Panc1 (cell line): ENCODE data around the gene OR1K1. TPM values are rescaled to one million over a fixed set of nuclear protein-coding genes. Genes with fewer than 3 reads are reported as not detected.
A peak's percentile ranks its signal among the peaks of the same experiment; 100 is the strongest.

Experiments used
- ATAC-seq: fragments of 200-7000 bp; cut with Tn5 transposase; 2 replicates; pipeline ENCODE4 v1.9.1; 2020; ENCODE audit warnings: mild to moderate bottlenecking, moderate library complexity
- BruUV-seq: library from RNA; stranded (reverse); fragments of 400-500 nt; replicated peaks from 2 replicates; lab custom pipeline; 2021; lab: Mats Ljungman, UMichigan
- CTCF ChIA-PET: fragments of 300-600 bp; sonication (Branson Sonifier 250); formaldehyde crosslinking; loops from one replicate; lab custom pipeline; 2022; ENCODE audit warnings: antibody characterized with exemption; lab: Charles Lee
- POLR2A ChIA-PET: fragments of 300-600 bp; sonication (Branson Sonifier 250); formaldehyde crosslinking; loops from one replicate; lab custom pipeline; 2022; ENCODE audit warnings: antibody characterized with exemption; lab: Charles Lee
- DNase-seq: peaks from one replicate; pipeline ENCODE4 v3.0.0-alpha.2; 2010; ENCODE audit warnings: low read depth, low spot score
- H3K27ac ChIP-seq: 2 replicates; pipeline ENCODE4 v1.5.1; 2011; ENCODE audit warnings: mild to moderate bottlenecking, low read length, inconsistent platforms
- H3K27me3 ChIP-seq: fragments of 200-500 bp; sonication (Bioruptor generic); 2 replicates; pipeline ENCODE4 v1.6.0; 2014; ENCODE audit warnings: low read length, inconsistent platforms; ENCODE audit not compliant: control insufficient read depth, insufficient read depth
- H3K36me3 ChIP-seq: fragments of 200-500 bp; sonication (Bioruptor generic); 2 replicates; pipeline ENCODE4 v1.5.1; 2014; ENCODE audit warnings: inconsistent platforms, mild to moderate bottlenecking, low read length, moderate library complexity; ENCODE audit not compliant: control insufficient read depth, insufficient read depth
- H3K4me1 ChIP-seq: 2 replicates; pipeline ENCODE4 v1.5.1; 2011; ENCODE audit warnings: inconsistent platforms, mild to moderate bottlenecking, low read length, moderate library complexity; ENCODE audit not compliant: control insufficient read depth, insufficient read depth
- H3K4me3 ChIP-seq, 2 experiments: 2 replicates each; pipeline ENCODE4 v1.5.1; 2011 to 2012; ENCODE audit warnings: low read depth in 2 of 2, low read length in 2 of 2, mild to moderate bottlenecking in 2 of 2, inconsistent platforms in 1 of 2, moderate library complexity in 1 of 2
- H3K9me3 ChIP-seq: fragments of 200-500 bp; sonication (Bioruptor generic); 2 replicates; pipeline ENCODE4 v1.5.1; 2014; ENCODE audit warnings: low read depth, mild to moderate bottlenecking, inconsistent platforms, low read length, moderate library complexity; ENCODE audit not compliant: control insufficient read depth, insufficient read depth
- CTCF ChIP-seq: fragments of 450-650 bp; IDR thresholded peaks from 2 replicates; pipeline ENCODE4 v1.5.1; 2017; ENCODE audit warnings: mild to moderate bottlenecking
- POLR2AphosphoS5 ChIP-seq: IDR thresholded peaks from 2 replicates; pipeline ENCODE4 v1.6.1; 2012; ENCODE audit warnings: mild to moderate bottlenecking, low read depth, low read length, moderate library complexity
- REST ChIP-seq, 2 experiments: IDR thresholded peaks; 2 replicates each; pipeline ENCODE4 v1.6.1; 2011 to 2012; ENCODE audit warnings: low read depth in 2 of 2, control low read depth in 1 of 2, low read length in 1 of 2, mild to moderate bottlenecking in 1 of 2, moderate library complexity in 1 of 2; ENCODE audit not compliant: insufficient read depth in 1 of 2
- SIN3A ChIP-seq: IDR thresholded peaks from 2 replicates; pipeline ENCODE4 v1.6.1; 2012; ENCODE audit warnings: low read depth, mild to moderate bottlenecking, low read length, moderate library complexity, borderline replicate concordance; ENCODE audit not compliant: insufficient read depth
- TCF7L2 ChIP-seq: IDR thresholded peaks from 2 replicates; pipeline ENCODE4 v1.6.1; 2011; ENCODE audit warnings: mild to moderate bottlenecking, low read depth, low read length, inconsistent platforms
- in situ Hi-C: cut with HindIII; loops from 2 replicates; pipeline ENCODE4 v1.10.0; 2016; ENCODE audit warnings: low sequenced_read_pairs, low pct_unique_long_range_greater_than_20kb
- intact Hi-C: fragments of 100-400 bp; cut with micrococcal nuclease; formaldehyde crosslinking; loops from one replicate; pipeline ENCODE4 v1.10.0; 2022; ENCODE audit not compliant: unreplicated experiment
- total RNA-seq: library from RNA; stranded (reverse); gene quantifications from one replicate; pipeline ENCODE4 v1.2.1, GENCODE V29; 2021; ENCODE audit not compliant: unreplicated experiment

Gene OR1K1
- total RNA-seq, 1 experiment from 2014 or later = not detected

GRCh38 chr9:122819791-122820489 lies 20.0 kb downstream of the OR1K1 start:
- ATAC-seq = no peak
- POLR2A ChIA-PET = interaction anchor here (0.7 kb wide), 1 partner anchor 128 kb away, joined by 3 read pairs; no protein-coding TSS in a partner anchor
- in situ Hi-C loops = no loop called here

GRCh38 chr9:122820490-122820845 lies 20.5 kb downstream of the OR1K1 start:
- Histone ChIP-seq H3K4me3 (no peak overlapping the region), H3K27me3 (no peaks in the 10 kb centered on the region), H3K27ac (no peak overlapping the region), H3K4me1 (peaks cover 10% of the 10 kb centered on the region), H3K9me3 (no peaks in the 10 kb centered on the region), H3K36me3 (peaks cover 11% of the 10 kb centered on the region)
- BruUV-seq = no TSS peak
- ATAC-seq = no peak
- no peak for DNase-seq
- POLR2A ChIA-PET = no interaction called here
- in situ Hi-C loops (no loop called here), intact Hi-C loops (no loop called here)
- CTCF ChIA-PET = no interaction called here
- TF ChIP-seq TCF7L2 (no peak), POLR2AphosphoS5 (no peak), SIN3A (no peak), CTCF (no peak), REST (IDR thresholded peaks at IDR 0.05; ENCODE audit: insufficient read depth in 1 of 2, low read depth in 2 of 2, low read length in 1 of 2) (no peak)

More at GRCh38 chr9:122819791-122820489, 20.0 kb downstream of the OR1K1 start:
- intact Hi-C loops = loop anchor here (10.0 kb wide), 1 partner anchor 695 kb away; no protein-coding TSS in a partner anchor
- H3K27me3 ChIP-seq = no peaks in the 10 kb centered on the region
- no peak overlapping the region for H3K27ac ChIP-seq
- no peak overlapping the region for H3K4me3 ChIP-seq
- TF ChIP-seq REST (IDR thresholded peaks at IDR 0.05; ENCODE audit: insufficient read depth in 1 of 2, low read depth in 2 of 2, low read length in 1 of 2) (no peak), SIN3A (no peak), POLR2AphosphoS5 (no peak), CTCF (no peak), TCF7L2 (0 out of 2 replicates have a peak, but pooled peaks have one; percentile 24)
- peaks cover 10% of the 10 kb centered on the region for H3K4me1 ChIP-seq
- CTCF ChIA-PET = no interaction called here
- no peak for DNase-seq
- peaks cover 11% of the 10 kb centered on the region for H3K36me3 ChIP-seq
- no TSS peak for BruUV-seq
- no peaks in the 10 kb centered on the region for H3K9me3 ChIP-seq
